HG02938 (cell line): Measurements from ENCODE around the gene RNF186.
"Not testable (repeated sequence)": the region's sequence is repeated elsewhere in the genome, so short reads cannot be mapped to it uniquely, and the experiment has no call there.

Experiments used
- ATAC-seq: cut with Tn5 transposase; IDR thresholded peaks from one replicate; pipeline ENCODE4 v1.9.1; 2021; ENCODE audit warnings: mild to moderate bottlenecking, moderate library complexity; ENCODE audit not compliant: unreplicated experiment

The RNF186 gene

GRCh38 chr1:19797827-19798226, 17.3 kb downstream of the RNF186 start:
- no peak for ATAC-seq

- no peak for ATAC-seq
Observed at GRCh38 chr1:19794583-19794982, 20.5 kb downstream of the RNF186 start.

GRCh38 chr1:19793360-19794046, 21.6 kb downstream of the RNF186 start:
- ATAC-seq: no peak

- ATAC-seq: no peak
Observed at GRCh38 chr1:19792237-19793002, 22.7 kb downstream of the RNF186 start.

- ATAC-seq: not testable (repeated sequence)
Observed at GRCh38 chr1:19790061-19790975, 24.8 kb downstream of the RNF186 start.

GRCh38 chr1:19786988-19787423, 28.1 kb downstream of the RNF186 start:
- no peak for ATAC-seq

GRCh38 chr1:19785660-19786059, 29.4 kb downstream of the RNF186 start:
- no peak for ATAC-seq

GRCh38 chr1:19780267-19780877, 34.7 kb downstream of the RNF186 start:
- no peak for ATAC-seq

GRCh38 chr1:19776933-19777332, 38.1 kb downstream of the RNF186 start:
- no peak for ATAC-seq

- ATAC-seq: no peak
Observed at GRCh38 chr1:19776287-19776686, 38.8 kb downstream of the RNF186 start.

- no peak for ATAC-seq
Observed at GRCh38 chr1:19775831-19776230, 39.3 kb downstream of the RNF186 start.

GRCh38 chr1:19775317-19775716, 39.8 kb downstream of the RNF186 start:
- ATAC-seq: no peak

- ATAC-seq: no peak
Observed at GRCh38 chr1:19774180-19774785, 40.8 kb downstream of the RNF186 start.

GRCh38 chr1:19773485-19773884, 41.6 kb downstream of the RNF186 start:
- no peak for ATAC-seq

GRCh38 chr1:19772053-19772452, 43.0 kb downstream of the RNF186 start:
- ATAC-seq: no peak

GRCh38 chr1:19771350-19771749, 43.7 kb downstream of the RNF186 start:
- ATAC-seq: no peak

- no peak for ATAC-seq
Observed at GRCh38 chr1:19770436-19771190, 44.5 kb downstream of the RNF186 start.

GRCh38 chr1:19769211-19769932, 45.7 kb downstream of the RNF186 start:
- ATAC-seq: no peak
